HFF-Myc (cell line): ENCODE measurements around the gene SSBP3.

Source experiments
- DNase-seq: peaks from one replicate; pipeline ENCODE4 v3.0.0-alpha.2; 2011; ENCODE audit warnings: low read depth; ENCODE audit errors: extremely low read depth
- H3K4me3 ChIP-seq: replicated peaks from 2 replicates; pipeline ENCODE4 v1.5.1; 2011; ENCODE audit warnings: low read depth, mild to moderate bottlenecking, control low read depth, low read length
- TF ChIP-seq, protein P1 (sequence below): IDR thresholded peaks from 2 replicates; pipeline ENCODE4 v1.5.1; 2012; ENCODE audit warnings: mild to moderate bottlenecking, low read depth, low read length, control low read depth; ENCODE audit errors: missing control alignments

Gene SSBP3

DNA sequence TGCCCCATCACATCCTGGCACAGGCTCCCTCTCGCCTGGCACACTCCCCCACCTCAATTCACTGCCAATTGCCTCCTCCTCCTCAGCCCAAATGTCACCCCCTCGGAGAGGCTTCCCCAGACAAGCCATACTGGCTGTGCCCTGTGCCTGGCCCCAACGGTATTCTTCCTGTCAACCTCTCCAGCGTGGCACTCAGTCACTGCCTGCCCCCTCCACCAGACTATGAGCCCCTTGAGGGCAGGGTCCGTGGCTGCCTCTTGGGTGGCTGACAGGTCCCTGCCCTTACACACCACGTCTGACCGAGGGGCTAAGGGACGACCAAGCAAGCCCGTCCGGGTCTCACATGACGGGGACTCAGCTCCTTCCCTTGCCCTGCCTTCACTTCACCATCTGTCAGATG lies 131.3 kb downstream of the SSBP3 start:
- no peak for DNase-seq
- TF ChIP-seq, protein P1, sequence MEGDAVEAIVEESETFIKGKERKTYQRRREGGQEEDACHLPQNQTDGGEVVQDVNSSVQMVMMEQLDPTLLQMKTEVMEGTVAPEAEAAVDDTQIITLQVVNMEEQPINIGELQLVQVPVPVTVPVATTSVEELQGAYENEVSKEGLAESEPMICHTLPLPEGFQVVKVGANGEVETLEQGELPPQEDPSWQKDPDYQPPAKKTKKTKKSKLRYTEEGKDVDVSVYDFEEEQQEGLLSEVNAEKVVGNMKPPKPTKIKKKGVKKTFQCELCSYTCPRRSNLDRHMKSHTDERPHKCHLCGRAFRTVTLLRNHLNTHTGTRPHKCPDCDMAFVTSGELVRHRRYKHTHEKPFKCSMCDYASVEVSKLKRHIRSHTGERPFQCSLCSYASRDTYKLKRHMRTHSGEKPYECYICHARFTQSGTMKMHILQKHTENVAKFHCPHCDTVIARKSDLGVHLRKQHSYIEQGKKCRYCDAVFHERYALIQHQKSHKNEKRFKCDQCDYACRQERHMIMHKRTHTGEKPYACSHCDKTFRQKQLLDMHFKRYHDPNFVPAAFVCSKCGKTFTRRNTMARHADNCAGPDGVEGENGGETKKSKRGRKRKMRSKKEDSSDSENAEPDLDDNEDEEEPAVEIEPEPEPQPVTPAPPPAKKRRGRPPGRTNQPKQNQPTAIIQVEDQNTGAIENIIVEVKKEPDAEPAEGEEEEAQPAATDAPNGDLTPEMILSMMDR, result no peak
- no peak overlapping the region for H3K4me3 ChIP-seq

DNA sequence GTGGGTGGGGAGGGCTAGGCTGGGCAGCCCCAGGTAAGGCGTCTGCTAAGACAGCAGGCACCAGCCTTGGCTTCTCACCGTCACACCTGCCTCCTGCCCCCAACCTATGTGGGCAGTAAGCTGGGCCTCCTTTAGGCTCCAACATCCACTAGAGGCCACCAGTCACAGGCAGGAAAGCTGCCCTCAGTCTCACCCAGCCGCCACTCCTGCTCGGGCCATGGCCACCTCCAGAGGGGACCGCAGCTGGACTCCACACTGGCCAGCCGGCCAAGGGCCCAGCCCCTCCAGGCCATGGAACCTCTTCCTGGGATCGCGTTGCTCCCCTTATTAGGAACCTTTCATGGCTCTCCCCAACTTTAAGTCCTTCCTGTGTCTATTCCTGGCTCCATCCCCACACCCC lies 131.7 kb downstream of the SSBP3 start:
- no peak overlapping the region for H3K4me3 ChIP-seq
- TF ChIP-seq, protein P1, result no peak
- no peak for DNase-seq

DNA sequence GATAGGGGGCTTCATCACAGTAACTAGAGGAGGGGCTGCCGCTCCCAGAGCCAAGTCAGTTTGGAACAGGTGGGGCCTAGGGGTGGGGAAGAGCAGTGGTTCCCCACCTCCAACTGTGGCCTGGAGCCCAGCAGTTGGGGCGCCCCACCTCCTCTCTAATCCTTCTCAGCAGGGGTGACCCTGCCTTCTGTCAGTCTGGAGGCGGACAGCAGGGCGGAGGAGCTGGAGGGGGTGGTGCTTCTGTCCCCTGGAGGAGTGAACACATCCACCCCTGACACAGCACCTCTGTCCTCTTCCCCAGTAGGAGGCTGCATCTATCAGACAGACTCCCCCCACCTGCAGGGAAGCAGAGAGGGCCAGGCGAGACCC lies 132.4 kb downstream of the SSBP3 start:
- TF ChIP-seq, protein P1, result no peak
- H3K4me3 ChIP-seq, result no peak overlapping the region
- no peak for DNase-seq

DNA sequence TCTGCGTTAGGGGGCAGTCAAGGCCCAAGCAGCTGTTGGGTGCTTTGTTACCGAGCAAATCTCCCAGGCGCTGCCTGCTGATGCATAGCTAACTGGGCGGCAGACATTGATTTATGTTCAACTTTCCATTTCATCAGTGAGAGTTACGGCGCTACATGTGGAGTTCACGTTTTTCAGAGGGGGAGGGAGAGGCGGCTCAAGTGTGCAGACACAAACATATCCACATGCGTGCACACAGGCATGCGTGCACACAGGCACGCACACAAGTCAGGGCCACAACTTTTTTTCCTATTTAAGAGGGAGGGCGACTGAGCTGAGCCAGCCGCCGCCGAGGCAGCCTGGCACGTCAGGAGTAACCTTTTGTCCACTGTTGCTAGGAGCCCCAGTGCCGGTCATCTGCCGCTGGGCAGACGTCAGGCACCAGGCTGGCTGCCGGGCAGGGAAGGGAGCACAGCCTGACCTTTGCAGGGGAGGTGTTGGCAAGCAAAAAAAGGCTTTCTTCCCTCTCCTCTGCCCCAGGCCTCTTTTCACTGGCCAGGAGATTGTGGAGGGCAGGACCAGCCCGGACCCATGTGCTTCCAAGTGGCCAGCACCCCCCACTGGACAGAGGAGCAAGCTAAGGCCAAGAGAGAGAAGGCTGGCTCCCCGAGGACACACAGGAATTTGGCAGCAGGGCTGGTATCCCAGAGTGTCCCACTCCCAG lies 133.0 kb downstream of the SSBP3 start:
- TF ChIP-seq, protein P1, result peak; percentile 74
- 0 out of 2 replicates have a peak overlapping the region, but pooled peaks have one; percentile 1 for H3K4me3 ChIP-seq
- peak; percentile 82 for DNase-seq

DNA sequence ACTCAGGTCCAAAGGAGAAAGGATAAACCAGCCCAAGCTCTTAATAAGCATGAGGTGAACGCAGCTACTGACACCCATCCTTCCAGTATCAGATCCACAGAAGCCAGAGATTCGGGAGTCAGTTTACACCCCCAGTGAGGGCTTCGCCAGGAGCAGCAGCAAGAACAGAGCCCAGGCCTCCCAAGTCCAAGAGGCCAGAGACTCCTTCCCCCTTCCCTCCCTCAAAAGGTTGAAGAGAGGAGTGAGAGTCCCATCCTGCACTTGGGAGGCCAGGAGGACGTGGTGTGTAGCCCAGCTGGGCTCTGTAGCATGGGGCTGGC lies 133.5 kb downstream of the SSBP3 start:
- TF ChIP-seq, protein P1, result no peak
- no peak overlapping the region for H3K4me3 ChIP-seq

DNA sequence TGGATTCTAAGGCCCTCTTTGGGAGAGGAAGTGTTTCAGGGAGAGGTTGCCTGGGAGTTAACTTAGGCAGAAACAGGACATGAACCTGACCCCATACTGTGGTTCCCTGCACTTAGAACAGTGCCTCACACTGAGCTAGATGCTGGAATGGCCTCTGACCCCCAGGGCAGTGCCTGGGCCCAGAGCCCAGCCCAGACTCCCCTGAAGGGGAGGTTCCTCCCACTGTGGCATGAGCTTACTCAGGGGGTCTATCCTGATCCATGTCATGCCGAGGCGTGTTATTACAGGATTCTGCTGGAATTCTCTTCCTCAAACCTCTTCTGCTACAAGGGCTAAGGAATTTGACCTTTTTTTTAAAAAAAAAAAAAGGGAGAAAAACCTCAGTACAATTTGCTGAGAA lies 134.1 kb downstream of the SSBP3 start:
- no peak for DNase-seq
- TF ChIP-seq, protein P1, result no peak
- no peak overlapping the region for H3K4me3 ChIP-seq

More for the DNA sequence above, 133.5 kb downstream of the SSBP3 start:
- no peak for DNase-seq

DNA sequence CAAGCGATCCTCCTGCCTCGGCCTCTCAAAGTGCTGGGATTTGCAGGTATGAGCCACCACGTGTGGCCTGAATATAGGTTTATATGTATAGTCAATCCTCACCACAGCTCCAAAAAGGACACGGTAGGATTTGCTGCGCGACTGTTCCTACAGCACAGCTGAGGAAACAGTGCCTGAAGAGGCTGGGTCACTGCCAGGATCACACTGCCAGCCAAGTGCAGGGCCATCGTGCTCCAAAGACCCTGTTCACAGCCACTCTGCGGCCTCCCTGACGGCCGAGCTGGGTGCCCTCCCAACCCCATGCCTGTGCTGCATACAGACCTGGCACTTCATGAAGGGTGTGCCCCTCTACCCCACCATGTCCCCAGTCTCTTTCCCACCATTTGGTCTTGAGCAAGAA lies 134.9 kb downstream of the SSBP3 start:
- no peak overlapping the region for H3K4me3 ChIP-seq
- no peak for DNase-seq
- TF ChIP-seq, protein P1, result no peak
